ENCODE data around the gene XYLT1.
"Not testable (repeated sequence)": the region's sequence is repeated elsewhere in the genome, so short reads cannot be mapped to it uniquely, and the experiment has no call there.

Gene XYLT1, protein sequence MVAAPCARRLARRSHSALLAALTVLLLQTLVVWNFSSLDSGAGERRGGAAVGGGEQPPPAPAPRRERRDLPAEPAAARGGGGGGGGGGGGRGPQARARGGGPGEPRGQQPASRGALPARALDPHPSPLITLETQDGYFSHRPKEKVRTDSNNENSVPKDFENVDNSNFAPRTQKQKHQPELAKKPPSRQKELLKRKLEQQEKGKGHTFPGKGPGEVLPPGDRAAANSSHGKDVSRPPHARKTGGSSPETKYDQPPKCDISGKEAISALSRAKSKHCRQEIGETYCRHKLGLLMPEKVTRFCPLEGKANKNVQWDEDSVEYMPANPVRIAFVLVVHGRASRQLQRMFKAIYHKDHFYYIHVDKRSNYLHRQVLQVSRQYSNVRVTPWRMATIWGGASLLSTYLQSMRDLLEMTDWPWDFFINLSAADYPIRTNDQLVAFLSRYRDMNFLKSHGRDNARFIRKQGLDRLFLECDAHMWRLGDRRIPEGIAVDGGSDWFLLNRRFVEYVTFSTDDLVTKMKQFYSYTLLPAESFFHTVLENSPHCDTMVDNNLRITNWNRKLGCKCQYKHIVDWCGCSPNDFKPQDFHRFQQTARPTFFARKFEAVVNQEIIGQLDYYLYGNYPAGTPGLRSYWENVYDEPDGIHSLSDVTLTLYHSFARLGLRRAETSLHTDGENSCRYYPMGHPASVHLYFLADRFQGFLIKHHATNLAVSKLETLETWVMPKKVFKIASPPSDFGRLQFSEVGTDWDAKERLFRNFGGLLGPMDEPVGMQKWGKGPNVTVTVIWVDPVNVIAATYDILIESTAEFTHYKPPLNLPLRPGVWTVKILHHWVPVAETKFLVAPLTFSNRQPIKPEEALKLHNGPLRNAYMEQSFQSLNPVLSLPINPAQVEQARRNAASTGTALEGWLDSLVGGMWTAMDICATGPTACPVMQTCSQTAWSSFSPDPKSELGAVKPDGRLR

GRCh38 chr16:17470908-17471718 lies at the start of gene XYLT1:
Gene XYLT1, minus strand, starts transcription at chr16:17470960. Its CDS starts 164 bp downstream, at chr16:17470796.
- DNase-seq = peak; percentile 28

- DNase-seq = no peak
Observed at GRCh38 chr16:17520111-17520510, 49.4 kb upstream of the XYLT1 start.

DNA sequence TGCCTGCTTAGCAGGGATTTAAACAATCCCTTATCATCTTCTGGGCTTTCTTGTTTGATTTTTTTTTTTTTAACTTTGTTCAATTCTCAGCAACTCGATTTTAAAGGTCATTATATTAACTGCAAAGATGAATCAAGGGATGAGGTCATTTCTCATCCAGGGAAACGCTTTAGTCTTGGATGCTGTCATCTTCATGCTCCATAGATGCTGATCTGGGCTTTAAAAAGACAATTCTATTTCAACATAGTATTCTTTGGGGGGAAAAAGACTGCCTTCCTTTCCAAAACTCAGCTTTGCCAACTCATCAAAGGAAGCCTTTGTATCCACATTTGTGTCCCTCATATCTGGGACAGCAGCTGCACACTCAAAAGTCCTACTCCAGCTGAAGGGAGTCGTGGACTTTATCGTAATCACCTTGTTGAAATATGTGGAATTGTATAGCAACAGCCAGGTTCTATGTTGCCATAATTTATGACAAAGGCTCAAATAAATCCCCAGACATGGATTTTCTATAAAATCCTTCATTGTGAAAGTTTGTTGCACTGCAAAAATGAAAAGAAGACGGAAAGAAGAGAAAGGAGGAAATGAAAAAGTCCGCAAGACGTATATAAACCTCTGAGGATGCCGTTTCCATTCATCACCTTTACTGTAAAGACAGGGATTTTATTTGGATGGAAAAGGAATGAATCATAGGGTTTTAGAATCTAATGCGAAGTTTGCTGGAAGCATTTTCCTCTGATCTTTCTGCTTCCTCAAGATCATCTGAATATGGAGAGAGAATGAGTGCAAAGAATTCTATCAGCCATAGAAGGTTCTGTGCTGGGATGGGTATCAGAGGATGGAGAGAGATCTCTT lies 48.6 kb upstream of the XYLT1 start:
- no peak for DNase-seq

DNA sequence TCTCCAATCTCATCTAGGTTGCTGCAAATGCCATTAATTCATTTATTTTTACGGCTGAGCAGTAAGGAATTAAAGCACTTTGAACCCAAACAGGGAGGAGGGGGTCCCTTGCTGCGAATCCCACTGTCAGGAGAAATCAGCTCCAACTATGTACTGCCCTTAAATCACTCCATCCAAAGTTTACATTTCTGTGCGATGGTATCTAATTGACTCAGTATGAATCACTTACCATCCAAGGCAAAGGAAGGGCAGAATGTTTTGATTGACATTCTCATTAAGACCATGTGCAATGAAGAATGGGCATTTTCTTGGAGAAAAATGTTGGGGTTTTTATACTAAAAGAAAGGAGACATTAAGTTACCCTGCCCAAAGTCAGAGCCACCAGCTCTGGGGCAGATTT lies 47.7 kb upstream of the XYLT1 start:
- DNase-seq = no peak

DNA sequence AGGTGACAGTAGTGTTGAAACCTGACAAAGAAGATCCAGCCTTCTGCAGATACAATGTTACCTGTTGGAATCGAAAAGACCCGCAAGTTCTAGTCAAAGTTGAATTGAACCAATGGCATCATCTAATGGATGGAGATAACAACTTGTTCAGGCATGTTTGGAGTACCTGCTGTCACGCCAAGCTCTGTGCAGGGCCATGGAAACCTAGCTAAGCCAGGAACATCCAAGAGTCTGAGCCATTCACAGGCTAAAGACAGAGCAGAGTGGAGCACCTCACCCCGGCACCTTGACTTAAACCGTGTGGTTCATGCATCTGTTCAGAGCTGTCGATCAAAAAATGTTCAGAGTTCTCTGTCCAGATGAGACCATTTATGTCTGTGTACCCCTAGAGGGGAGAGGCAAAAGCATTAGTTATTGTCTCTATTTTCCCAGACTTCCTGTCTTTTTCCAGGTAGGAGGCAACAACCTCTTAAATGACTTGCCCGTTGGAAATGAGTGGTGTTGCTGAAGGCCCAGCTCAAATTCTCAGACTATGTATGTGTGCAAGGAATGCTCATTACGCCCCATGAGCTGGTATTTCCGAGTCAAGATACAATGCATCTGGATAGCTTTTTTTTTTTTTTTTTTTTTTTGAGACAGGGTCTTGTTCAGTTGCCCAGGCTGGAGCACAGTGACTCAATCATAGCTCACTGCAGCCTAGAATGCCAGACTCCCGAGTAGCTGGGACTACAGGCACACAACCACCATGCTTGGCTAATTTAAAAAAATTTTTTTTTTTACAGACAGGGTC lies 44.9 kb upstream of the XYLT1 start:
- DNase-seq = no peak

- DNase-seq = no peak
Observed at GRCh38 chr16:17512636-17513220, 42.0 kb upstream of the XYLT1 start.

- DNase-seq = no peak
Observed at GRCh38 chr16:17511340-17511739, 40.6 kb upstream of the XYLT1 start.

DNA sequence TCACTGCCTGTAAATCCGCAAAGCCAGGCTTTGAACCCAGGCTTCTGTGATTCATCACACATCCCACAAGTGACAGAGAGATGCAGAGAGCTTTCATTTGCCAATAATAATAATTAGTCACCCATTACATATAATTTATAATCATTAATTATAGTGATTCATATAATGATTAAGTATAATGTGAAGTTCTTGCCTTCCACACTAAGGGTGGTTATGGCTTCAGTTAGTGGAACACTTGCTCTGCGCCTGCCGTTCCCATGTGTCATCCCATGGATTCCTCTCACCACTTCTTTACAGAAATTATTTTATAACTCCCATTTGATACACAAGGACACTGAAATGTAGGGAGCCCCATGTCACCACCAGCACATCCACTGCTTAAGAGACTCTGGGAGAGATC lies 39.8 kb upstream of the XYLT1 start:
- DNase-seq = no peak

DNA sequence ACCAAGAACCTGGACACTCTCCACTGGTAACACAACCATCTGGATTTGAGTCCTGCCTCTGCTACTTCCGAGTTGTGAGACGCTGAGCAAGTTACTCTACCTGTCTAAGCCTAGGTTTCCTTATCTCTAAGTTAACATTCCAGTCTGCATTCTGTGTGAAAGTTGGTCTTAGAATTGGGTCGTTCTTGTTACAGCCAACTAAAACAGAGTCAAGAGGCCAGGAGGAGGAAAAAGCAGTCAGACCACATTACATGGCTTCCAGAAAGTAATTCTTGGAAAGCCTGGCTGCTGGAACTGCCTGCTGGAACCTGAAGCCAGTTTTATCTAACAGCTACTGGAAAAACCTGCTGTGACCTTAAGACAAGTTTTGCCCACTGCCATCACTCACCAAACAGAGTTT lies 38.4 kb upstream of the XYLT1 start:
- DNase-seq = no peak

GRCh38 chr16:17508303-17508702 lies 37.5 kb upstream of the XYLT1 start:
- DNase-seq = no peak

DNA sequence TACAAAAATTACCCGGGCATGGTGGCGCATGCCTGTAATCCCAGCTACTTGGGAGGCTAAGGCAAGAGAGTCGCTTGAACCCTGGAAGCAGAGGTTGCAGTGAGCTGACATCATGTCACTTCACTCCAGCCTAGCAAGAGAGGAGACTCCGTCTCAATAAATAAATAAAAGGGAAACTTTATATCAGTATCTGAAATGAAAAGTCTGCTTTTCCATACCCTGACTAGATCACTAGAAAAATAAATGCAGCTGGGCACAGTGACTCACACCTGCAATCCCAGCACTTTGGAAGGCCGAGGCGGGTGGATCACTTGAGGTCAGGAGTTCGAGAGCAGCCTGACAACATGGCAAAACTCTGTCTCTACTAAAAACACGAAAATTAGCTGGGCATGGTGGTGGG lies 36.8 kb upstream of the XYLT1 start:
- not testable (repeated sequence) for DNase-seq

- not testable (repeated sequence) for DNase-seq
Observed at GRCh38 chr16:17505828-17506227, 35.1 kb upstream of the XYLT1 start.

GRCh38 chr16:17504050-17504449 lies 33.3 kb upstream of the XYLT1 start:
- DNase-seq = no peak

- no peak for DNase-seq
Observed at GRCh38 chr16:17503331-17503730, 32.6 kb upstream of the XYLT1 start.

GRCh38 chr16:17501321-17501720 lies 30.6 kb upstream of the XYLT1 start:
- DNase-seq = no peak

DNA sequence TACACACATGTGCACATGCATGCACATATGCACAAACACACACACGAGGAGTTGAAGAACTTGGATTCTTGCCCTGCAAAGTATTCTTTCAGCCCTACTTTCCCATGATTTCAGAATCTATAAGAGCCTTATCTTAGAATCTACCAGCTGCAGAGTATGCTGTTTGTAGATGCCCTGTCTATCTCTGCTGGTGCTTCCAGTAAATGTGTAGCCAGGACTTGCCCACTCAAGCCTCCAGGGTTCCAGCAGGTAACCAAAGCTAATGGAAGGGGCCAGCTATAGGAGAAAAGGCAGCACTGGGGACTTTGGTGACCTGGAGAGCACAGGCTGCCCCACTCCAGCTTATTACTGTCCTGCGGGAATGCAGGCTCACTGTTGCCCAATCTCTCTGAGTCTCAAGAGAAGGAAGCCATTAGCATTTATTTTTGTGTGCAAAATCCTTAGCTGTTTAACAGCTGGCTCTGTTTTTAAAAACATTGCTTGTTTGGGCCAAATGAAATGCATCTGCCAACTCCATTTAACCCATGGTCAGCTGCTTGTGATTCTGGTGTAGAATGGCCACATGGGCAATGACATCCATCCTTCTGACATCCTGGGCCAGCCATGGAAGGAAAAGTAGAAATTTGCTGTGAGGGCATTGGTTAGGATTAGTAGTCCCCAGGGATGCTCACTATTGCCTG lies 28.6 kb upstream of the XYLT1 start:
- DNase-seq = no peak

- no peak for DNase-seq
Observed at GRCh38 chr16:17497648-17498047, 26.9 kb upstream of the XYLT1 start.

DNA sequence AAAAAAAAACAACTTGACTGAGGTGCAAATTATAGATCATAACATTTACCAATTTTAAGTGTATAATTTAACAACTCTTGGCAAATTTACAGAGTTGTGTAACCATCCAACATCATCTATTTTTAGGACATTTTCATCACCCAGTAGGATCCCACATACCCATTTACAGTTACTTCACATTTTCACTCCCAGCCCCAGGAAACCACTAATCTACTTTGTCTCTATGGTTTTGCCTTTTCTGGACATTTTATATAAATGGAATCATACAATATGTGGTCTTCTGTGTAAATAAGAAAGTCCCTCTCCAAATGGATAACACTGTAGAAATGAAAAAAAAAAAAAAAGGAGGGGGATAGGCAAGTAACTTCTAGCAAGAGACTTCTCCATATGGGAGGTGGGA lies 26.1 kb upstream of the XYLT1 start:
- no peak for DNase-seq

GRCh38 chr16:17493012-17493411 lies 22.3 kb upstream of the XYLT1 start:
- no peak for DNase-seq

DNA sequence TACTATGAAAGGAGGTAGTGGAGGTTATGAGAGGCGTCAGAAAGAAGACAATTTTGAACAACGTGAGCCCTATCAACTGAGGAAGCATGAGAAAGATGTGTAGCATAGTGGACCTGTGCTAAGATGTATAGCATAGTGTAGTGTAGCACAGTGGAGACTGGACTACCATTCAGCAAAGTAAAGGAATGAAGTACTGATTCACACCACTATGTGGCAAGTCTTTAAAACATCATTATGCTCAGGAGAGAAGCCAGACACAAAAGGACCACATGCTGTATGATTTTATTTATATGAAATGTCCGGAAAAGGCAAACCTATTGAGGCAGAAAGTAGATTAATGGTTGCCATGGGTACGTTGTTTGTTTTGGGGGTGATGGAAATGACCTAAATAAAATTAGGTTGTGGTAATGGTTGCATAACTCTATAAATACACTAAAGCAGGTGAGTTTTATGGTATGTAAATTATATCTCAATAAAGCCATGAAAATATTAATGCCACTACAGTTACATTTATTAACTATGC lies 20.4 kb upstream of the XYLT1 start:
- no peak for DNase-seq

Measured in NCI-H1694 (cell line).